GM23338 (cell line): ENCODE measurements around the gene ZBTB7C. TPM values are rescaled to one million over a fixed set of nuclear protein-coding genes. Genes with fewer than 3 reads are reported as not detected.

Source experiments
- ATAC-seq: fragments of 200-7000 bp; cut with Tn5 transposase; 3 replicates; pipeline ENCODE4 v1.9.1; 2020
- DNase-seq: peaks from one replicate; pipeline ENCODE4 v3.0.0-alpha.2; 2015; ENCODE audit warnings: low spot score
- H2AFZ ChIP-seq: fragments of 200-600 bp; sonication (generic); 2 replicates; pipeline ENCODE4 v1.8.0; 2016; ENCODE audit warnings: antibody characterized with exemption, mild to moderate bottlenecking, moderate library complexity
- H3F3A ChIP-seq: fragments of 200-600 bp; sonication (generic); replicated peaks from 2 replicates; pipeline ENCODE4 v1.8.0; 2017; ENCODE audit warnings: antibody characterized with exemption, mixed run types, low read depth
- H3K27ac ChIP-seq: fragments of 200-600 bp; sonication (generic); 2 replicates; pipeline ENCODE4 v1.6.1; 2016; ENCODE audit warnings: low read depth
- H3K27me3 ChIP-seq: fragments of 200-600 bp; sonication (generic); 2 replicates; pipeline ENCODE4 v1.8.0; 2016; ENCODE audit warnings: mild to moderate bottlenecking, mixed run types, moderate library complexity; ENCODE audit not compliant: insufficient read depth
- H3K36me3 ChIP-seq: fragments of 200-600 bp; sonication (generic); 2 replicates; pipeline ENCODE4 v1.8.0; 2016; ENCODE audit warnings: mild to moderate bottlenecking; ENCODE audit not compliant: insufficient read depth
- H3K4me1 ChIP-seq: fragments of 200-600 bp; sonication (generic); 2 replicates; pipeline ENCODE4 v1.8.0; 2016; ENCODE audit warnings: mild to moderate bottlenecking, moderate library complexity; ENCODE audit not compliant: insufficient read depth
- H3K4me2 ChIP-seq: fragments of 200-600 bp; sonication (generic); 2 replicates; pipeline ENCODE4 v1.7.1; 2017; ENCODE audit warnings: mixed run types
- H3K4me3 ChIP-seq: fragments of 200-600 bp; sonication (generic); 2 replicates; pipeline ENCODE4 v1.6.1; 2016; ENCODE audit warnings: mixed run types
- H3K79me2 ChIP-seq: fragments of 200-600 bp; sonication (generic); replicated peaks from 2 replicates; pipeline ENCODE4 v1.8.0; 2017; ENCODE audit warnings: mild to moderate bottlenecking; ENCODE audit not compliant: insufficient read depth
- H3K9me2 ChIP-seq: fragments of 200-600 bp; sonication (generic); 2 replicates; pipeline ENCODE4 v1.8.0; 2017; ENCODE audit not compliant: insufficient read depth
- H4K20me1 ChIP-seq: fragments of 200-600 bp; sonication (generic); replicated peaks from 2 replicates; pipeline ENCODE4 v1.8.0; 2017; ENCODE audit warnings: mild to moderate bottlenecking; ENCODE audit not compliant: insufficient read depth
- H3K27ac Mint-ChIP-seq: 2 replicates; pipeline ENCODE4 v1.8.0; 2020; ENCODE audit warnings: inconsistent platforms, mild to moderate bottlenecking, moderate library complexity, mixed read lengths
- H3K27me3 Mint-ChIP-seq: 3 replicates; pipeline ENCODE4 v1.8.0; 2022; ENCODE audit warnings: low read depth, mild to moderate bottlenecking, moderate library complexity, mixed read lengths, inconsistent platforms; ENCODE audit not compliant: insufficient read depth, poor library complexity
- H3K36me3 Mint-ChIP-seq: 3 replicates; pipeline ENCODE4 v1.8.0; 2021; ENCODE audit warnings: low read depth, mild to moderate bottlenecking, inconsistent platforms, moderate library complexity, mixed read lengths
- H3K4me1 Mint-ChIP-seq: 3 replicates; pipeline ENCODE4 v1.8.0; 2020; ENCODE audit warnings: mild to moderate bottlenecking, inconsistent platforms, mixed read lengths
- H3K4me3 Mint-ChIP-seq: 3 replicates; pipeline ENCODE4 v1.8.0; 2021; ENCODE audit warnings: moderate library complexity, mild to moderate bottlenecking, inconsistent platforms, mixed read lengths
- H3K9me3 Mint-ChIP-seq: 3 replicates; pipeline ENCODE4 v1.8.0; 2020; ENCODE audit warnings: moderate library complexity, mild to moderate bottlenecking, inconsistent platforms, mixed read lengths
- CREB1 ChIP-seq: fragments of 250-450 bp; sonication (Bioruptor Pico); IDR thresholded peaks from 2 replicates; pipeline ENCODE4 v1.5.0; 2020; ENCODE audit warnings: low read depth, mild to moderate bottlenecking, moderate library complexity
- CTCF ChIP-seq, 2 experiments: fragments of 200-600 bp in 1 of 2; sonication (generic) in 1 of 2; conservative IDR thresholded peaks; 2 replicates each; pipeline versions ENCODE4 v1.5.1 to v1.6.1; 2016 to 2017; ENCODE audit warnings: antibody characterized with exemption in 2 of 2, low read depth in 2 of 2, mild to moderate bottlenecking in 2 of 2, moderate library complexity in 1 of 2
- ETS1 ChIP-seq: IDR thresholded peaks from 2 replicates; pipeline ENCODE4 v1.6.1; 2016; ENCODE audit warnings: antibody characterized with exemption
- EZH2 ChIP-seq: fragments of 200-600 bp; sonication (generic); IDR thresholded peaks from one replicate; pipeline ENCODE4 v1.8.0; 2017; ENCODE audit warnings: antibody characterized with exemption, mild to moderate bottlenecking, low read depth; ENCODE audit not compliant: unreplicated experiment
- NANOG ChIP-seq: IDR thresholded peaks from 2 replicates; pipeline ENCODE4 v1.6.1; 2016; ENCODE audit warnings: antibody characterized with exemption, borderline replicate concordance
- POLR2AphosphoS5 ChIP-seq: IDR thresholded peaks from 2 replicates; pipeline ENCODE4 v1.6.1; 2016; ENCODE audit warnings: antibody characterized with exemption, low read depth
- STAT1 ChIP-seq: IDR thresholded peaks from one replicate; pipeline ENCODE4 v1.6.1; 2016; ENCODE audit warnings: antibody characterized with exemption; ENCODE audit not compliant: unreplicated experiment
- ZNF114 ChIP-seq: fragments of 250-450 bp; sonication (Bioruptor Pico); IDR thresholded peaks from 2 replicates; pipeline ENCODE4 v1.5.0; 2020; ENCODE audit warnings: mild to moderate bottlenecking, moderate library complexity
- ZNF331 ChIP-seq: fragments of 250-450 bp; sonication (Bioruptor Pico); IDR thresholded peaks from 2 replicates; pipeline ENCODE4 v1.5.0; 2020; ENCODE audit warnings: low read depth, mild to moderate bottlenecking, moderate library complexity
- polyA plus RNA-seq: library from polyadenylated mRNA; unstranded; fragments of >200 nt; fragmentation: Nextera tagmentation; extraction: Ambion mirVana; gene quantifications from 2 replicates; pipeline ENCODE4 v1.2.1, GENCODE V29; 2016
- total RNA-seq: library from RNA; depleted of rRNA; stranded (reverse); fragments of >200 nt; shearing (Covaris generic); gene quantifications from 2 replicates; pipeline ENCODE4 v1.2.3, GENCODE V29; 2014
- TF ChIP-seq, protein P1 (sequence below): fragments of 250-450 bp; sonication (Bioruptor Pico); IDR thresholded peaks from 2 replicates; pipeline ENCODE4 v1.5.0; 2020; ENCODE audit warnings: mild to moderate bottlenecking, moderate library complexity

Gene ZBTB7C
- total and polyA plus RNA-seq, 2 experiments from 2014 or later = 0.03 to 0.14 TPM

DNA sequence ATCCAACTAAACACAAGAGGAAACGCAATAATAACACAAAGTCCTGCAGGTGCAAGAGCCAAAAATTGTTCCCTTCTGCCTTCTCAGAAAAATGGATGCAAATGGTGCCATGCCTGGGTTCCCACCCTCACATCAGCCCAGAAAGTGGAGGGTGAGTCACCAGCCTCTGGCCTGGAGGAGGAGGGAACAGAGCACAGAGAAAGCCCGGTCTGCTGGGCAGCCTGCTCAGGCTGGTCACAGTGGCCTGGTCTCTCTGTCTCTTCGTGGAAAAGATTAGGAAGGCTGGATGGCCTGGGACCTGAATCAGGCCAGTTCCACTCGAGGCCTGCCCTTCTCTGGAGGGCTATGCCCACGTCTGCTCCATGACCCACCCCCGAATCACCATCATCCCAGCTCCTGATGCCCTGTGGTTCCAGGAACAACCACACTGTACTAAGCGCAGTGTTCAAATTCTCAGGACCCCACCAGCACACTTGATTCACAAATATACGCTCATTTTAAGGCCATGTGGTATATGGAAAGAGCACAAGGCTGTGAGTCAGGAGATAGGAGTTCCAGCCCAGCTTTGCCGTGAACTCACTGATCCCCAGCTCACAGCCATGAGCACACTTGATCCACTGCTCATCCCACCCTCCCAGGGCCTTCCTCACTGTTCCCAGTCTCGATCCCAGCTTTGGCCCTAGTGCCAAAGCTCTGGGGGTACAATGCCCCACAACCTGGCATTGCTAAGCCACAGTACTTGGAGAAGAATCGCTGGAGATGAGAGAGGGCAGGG lies 82.1 kb downstream of the ZBTB7C start (continued):
- TF ChIP-seq EZH2 (no peak), STAT1 (no peak)

DNA sequence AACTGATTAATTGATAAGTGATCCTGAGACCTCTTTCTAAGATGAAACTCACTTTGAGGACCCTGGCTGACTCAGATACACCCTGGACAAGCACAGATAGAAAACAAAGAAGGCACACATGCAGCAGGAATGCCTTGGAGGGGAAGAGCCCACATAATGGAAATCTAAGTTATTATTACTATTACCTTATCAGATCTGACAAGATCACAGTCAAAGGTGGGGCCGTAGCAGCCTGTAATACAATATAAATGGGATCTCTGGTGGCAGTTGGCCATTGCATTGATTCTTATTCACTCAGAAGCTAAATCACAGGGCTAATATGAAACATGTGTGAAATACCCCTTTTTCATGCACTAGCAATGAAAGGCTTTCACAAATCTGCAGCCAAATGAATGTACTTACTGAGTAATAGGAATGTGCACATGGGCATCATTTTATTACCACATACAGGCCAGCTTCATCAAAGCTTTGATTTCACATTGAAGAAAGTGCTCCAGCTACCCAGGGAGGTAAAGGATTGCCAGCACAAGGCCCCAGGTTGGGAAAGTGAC lies 84.0 kb downstream of the ZBTB7C start:
- H3K4me1 Mint-ChIP-seq = peaks cover 6% of the 10 kb centered on the region
- no peak overlapping the region; the same call in 1 of the 2 replicates for H2AFZ ChIP-seq
- H3K4me3 ChIP-seq = no peak overlapping the region
- H3K4me3 Mint-ChIP-seq = no peak overlapping the region
- no peaks in the 10 kb centered on the region for H3K36me3 ChIP-seq
- H3K4me1 ChIP-seq = no peaks in the 10 kb centered on the region
- no peak for ATAC-seq
- H3K9me2 ChIP-seq = no peaks in the 10 kb centered on the region
- no peak overlapping the region for H3K27ac ChIP-seq
- H3K36me3 Mint-ChIP-seq = no peaks in the 10 kb centered on the region
- H3F3A ChIP-seq = no peaks in the 10 kb centered on the region
- no peaks in the 10 kb centered on the region for H3K9me3 Mint-ChIP-seq
- H3K27me3 Mint-ChIP-seq = peaks cover under 1% of the 10 kb centered on the region
- H3K27me3 ChIP-seq = no peaks in the 10 kb centered on the region
- H3K79me2 ChIP-seq = no peaks in the 10 kb centered on the region
- TF ChIP-seq ZNF331 (CRISPR knock-in tag) = no peak
- no peak for DNase-seq
- no peaks in the 10 kb centered on the region for H4K20me1 ChIP-seq
- H3K4me2 ChIP-seq = no peak overlapping the region
- no peak overlapping the region for H3K27ac Mint-ChIP-seq

GRCh38 chr18:48324651-48325050 lies 84.5 kb downstream of the ZBTB7C start:
- Histone ChIP-seq H3K79me2 (no peaks in the 10 kb centered on the region), H3F3A (no peaks in the 10 kb centered on the region), H3K4me1 (no peaks in the 10 kb centered on the region), H2AFZ (no peak overlapping the region; the same call in 1 of the 2 replicates), H3K27ac (no peak overlapping the region), H3K27me3 (no peaks in the 10 kb centered on the region), H3K4me2 (no peak overlapping the region), H4K20me1 (no peaks in the 10 kb centered on the region), H3K9me2 (no peaks in the 10 kb centered on the region), H3K4me3 (no peak overlapping the region), H3K36me3 (no peaks in the 10 kb centered on the region)
- no peaks in the 10 kb centered on the region for H3K36me3 Mint-ChIP-seq
- H3K4me3 Mint-ChIP-seq = no peak overlapping the region
- no peak for ATAC-seq
- H3K27ac Mint-ChIP-seq = no peak overlapping the region
- H3K4me1 Mint-ChIP-seq = peaks cover 11% of the 10 kb centered on the region
- no peak for DNase-seq
- H3K27me3 Mint-ChIP-seq = no peaks in the 10 kb centered on the region
- no peaks in the 10 kb centered on the region for H3K9me3 Mint-ChIP-seq
- no peak for TF ChIP-seq STAT1
- no peak for TF ChIP-seq ZNF331 (CRISPR knock-in tag)
- TF ChIP-seq POLR2AphosphoS5 = no peak
- TF ChIP-seq ETS1 = no peak
- no peak for TF ChIP-seq CTCF (conservative IDR thresholded peaks at IDR 0.05; ENCODE audit: low read depth in 2 of 2)
- TF ChIP-seq, protein P1, sequence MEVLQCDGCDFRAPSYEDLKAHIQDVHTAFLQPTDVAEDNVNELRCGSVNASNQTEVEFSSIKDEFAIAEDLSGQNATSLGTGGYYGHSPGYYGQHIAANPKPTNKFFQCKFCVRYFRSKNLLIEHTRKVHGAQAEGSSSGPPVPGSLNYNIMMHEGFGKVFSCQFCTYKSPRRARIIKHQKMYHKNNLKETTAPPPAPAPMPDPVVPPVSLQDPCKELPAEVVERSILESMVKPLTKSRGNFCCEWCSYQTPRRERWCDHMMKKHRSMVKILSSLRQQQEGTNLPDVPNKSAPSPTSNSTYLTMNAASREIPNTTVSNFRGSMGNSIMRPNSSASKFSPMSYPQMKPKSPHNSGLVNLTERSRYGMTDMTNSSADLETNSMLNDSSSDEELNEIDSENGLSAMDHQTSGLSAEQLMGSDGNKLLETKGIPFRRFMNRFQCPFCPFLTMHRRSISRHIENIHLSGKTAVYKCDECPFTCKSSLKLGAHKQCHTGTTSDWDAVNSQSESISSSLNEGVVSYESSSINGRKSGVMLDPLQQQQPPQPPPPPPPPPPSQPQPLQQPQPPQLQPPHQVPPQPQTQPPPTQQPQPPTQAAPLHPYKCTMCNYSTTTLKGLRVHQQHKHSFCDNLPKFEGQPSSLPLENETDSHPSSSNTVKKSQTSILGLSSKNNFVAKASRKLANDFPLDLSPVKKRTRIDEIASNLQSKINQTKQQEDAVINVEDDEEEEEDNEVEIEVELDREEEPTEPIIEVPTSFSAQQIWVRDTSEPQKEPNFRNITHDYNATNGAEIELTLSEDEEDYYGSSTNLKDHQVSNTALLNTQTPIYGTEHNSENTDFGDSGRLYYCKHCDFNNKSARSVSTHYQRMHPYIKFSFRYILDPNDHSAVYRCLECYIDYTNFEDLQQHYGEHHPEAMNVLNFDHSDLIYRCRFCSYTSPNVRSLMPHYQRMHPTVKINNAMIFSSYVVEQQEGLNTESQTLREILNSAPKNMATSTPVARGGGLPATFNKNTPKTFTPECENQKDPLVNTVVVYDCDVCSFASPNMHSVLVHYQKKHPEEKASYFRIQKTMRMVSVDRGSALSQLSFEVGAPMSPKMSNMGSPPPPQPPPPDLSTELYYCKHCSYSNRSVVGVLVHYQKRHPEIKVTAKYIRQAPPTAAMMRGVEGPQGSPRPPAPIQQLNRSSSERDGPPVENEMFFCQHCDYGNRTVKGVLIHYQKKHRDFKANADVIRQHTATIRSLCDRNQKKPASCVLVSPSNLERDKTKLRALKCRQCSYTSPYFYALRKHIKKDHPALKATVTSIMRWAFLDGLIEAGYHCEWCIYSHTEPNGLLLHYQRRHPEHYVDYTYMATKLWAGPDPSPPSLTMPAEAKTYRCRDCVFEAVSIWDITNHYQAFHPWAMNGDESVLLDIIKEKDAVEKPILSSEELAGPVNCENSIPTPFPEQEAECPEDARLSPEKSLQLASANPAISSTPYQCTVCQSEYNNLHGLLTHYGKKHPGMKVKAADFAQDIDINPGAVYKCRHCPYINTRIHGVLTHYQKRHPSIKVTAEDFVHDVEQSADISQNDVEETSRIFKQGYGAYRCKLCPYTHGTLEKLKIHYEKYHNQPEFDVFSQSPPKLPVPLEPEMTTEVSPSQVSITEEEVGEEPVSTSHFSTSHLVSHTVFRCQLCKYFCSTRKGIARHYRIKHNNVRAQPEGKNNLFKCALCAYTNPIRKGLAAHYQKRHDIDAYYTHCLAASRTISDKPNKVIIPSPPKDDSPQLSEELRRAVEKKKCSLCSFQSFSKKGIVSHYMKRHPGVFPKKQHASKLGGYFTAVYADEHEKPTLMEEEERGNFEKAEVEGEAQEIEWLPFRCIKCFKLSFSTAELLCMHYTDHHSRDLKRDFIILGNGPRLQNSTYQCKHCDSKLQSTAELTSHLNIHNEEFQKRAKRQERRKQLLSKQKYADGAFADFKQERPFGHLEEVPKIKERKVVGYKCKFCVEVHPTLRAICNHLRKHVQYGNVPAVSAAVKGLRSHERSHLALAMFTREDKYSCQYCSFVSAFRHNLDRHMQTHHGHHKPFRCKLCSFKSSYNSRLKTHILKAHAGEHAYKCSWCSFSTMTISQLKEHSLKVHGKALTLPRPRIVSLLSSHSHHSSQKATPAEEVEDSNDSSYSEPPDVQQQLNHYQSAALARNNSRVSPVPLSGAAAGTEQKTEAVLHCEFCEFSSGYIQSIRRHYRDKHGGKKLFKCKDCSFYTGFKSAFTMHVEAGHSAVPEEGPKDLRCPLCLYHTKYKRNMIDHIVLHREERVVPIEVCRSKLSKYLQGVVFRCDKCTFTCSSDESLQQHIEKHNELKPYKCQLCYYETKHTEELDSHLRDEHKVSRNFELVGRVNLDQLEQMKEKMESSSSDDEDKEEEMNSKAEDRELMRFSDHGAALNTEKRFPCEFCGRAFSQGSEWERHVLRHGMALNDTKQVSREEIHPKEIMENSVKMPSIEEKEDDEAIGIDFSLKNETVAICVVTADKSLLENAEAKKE = no peak
- no peak for TF ChIP-seq ZNF114 (CRISPR knock-in tag)
- TF ChIP-seq CREB1 (CRISPR knock-in tag) = no peak
- no peak for TF ChIP-seq NANOG
